MM.1S (cell line): ENCODE measurements around the gene ZNF280B.

Source experiments
- DNase-seq: peaks from one replicate; pipeline ENCODE4 v3.0.0-alpha.2; 2015
- H2AFZ ChIP-seq: fragments of 300-600 bp; sonication (generic); 2 replicates; pipeline ENCODE4 v1.6.0; 2016; ENCODE audit warnings: antibody characterized with exemption, low read length
- H3F3A ChIP-seq: fragments of 300-600 bp; sonication (generic); 2 replicates; pipeline ENCODE4 v1.6.1; 2016; ENCODE audit warnings: mild to moderate bottlenecking, antibody characterized with exemption, low read length, moderate library complexity, mixed read lengths; ENCODE audit not compliant: insufficient read depth
- H3K27ac ChIP-seq: fragments of 300-600 bp; sonication (generic); 2 replicates; pipeline ENCODE4 v1.5.1; 2016; ENCODE audit warnings: mild to moderate bottlenecking, low read length
- H3K27me3 ChIP-seq: fragments of 300-600 bp; sonication (generic); replicated peaks from 2 replicates; pipeline ENCODE4 v1.6.0; 2016; ENCODE audit warnings: low read length; ENCODE audit not compliant: insufficient read depth
- H3K36me3 ChIP-seq: fragments of 300-600 bp; sonication (generic); replicated peaks from 2 replicates; pipeline ENCODE4 v1.6.1; 2016; ENCODE audit warnings: mild to moderate bottlenecking, low read length, mixed read lengths; ENCODE audit not compliant: insufficient read depth
- H3K4me1 ChIP-seq: fragments of 300-600 bp; sonication (generic); 2 replicates; pipeline ENCODE4 v1.6.1; 2016; ENCODE audit warnings: low read length, mixed read lengths
- H3K4me2 ChIP-seq: fragments of 300-600 bp; sonication (generic); 2 replicates; pipeline ENCODE4 v1.6.0; 2016; ENCODE audit warnings: low read depth, low read length
- H3K4me3 ChIP-seq: fragments of 300-600 bp; sonication (generic); 2 replicates; pipeline ENCODE4 v1.5.1; 2016; ENCODE audit warnings: low read length, mixed read lengths
- H3K79me2 ChIP-seq: fragments of 300-600 bp; sonication (generic); 2 replicates; pipeline ENCODE4 v1.6.1; 2016; ENCODE audit warnings: mixed run types, low read length, mixed read lengths
- H3K9ac ChIP-seq: fragments of 300-600 bp; sonication (generic); 2 replicates; pipeline ENCODE4 v1.6.1; 2016; ENCODE audit warnings: low read length, mixed read lengths
- H3K9me2 ChIP-seq: fragments of 300-600 bp; sonication (generic); replicated peaks from 2 replicates; pipeline ENCODE4 v1.6.1; 2016; ENCODE audit warnings: mild to moderate bottlenecking, low read length, mixed read lengths; ENCODE audit not compliant: insufficient read depth
- H3K9me3 ChIP-seq: fragments of 300-600 bp; sonication (generic); replicated peaks from 2 replicates; pipeline ENCODE4 v1.6.1; 2016; ENCODE audit warnings: mild to moderate bottlenecking, low read length, mixed read lengths; ENCODE audit not compliant: insufficient read depth
- H4K20me1 ChIP-seq: fragments of 300-600 bp; sonication (generic); 2 replicates; pipeline ENCODE4 v1.6.1; 2016; ENCODE audit warnings: mild to moderate bottlenecking, low read length, moderate library complexity, mixed read lengths; ENCODE audit not compliant: insufficient read depth
- EZH2 ChIP-seq: fragments of 300-600 bp; sonication (generic); optimal IDR thresholded peaks from 2 replicates; pipeline ENCODE3; 2017; ENCODE audit warnings: low read depth, mild to moderate bottlenecking, antibody characterized with exemption, low read length, mixed read lengths
- EZH2phosphoT487 ChIP-seq: fragments of 300-600 bp; sonication (generic); IDR thresholded peaks from 2 replicates; pipeline ENCODE4 v1.6.1; 2018; ENCODE audit warnings: antibody characterized with exemption, low read length
- TF ChIP-seq, protein P1 (sequence below): fragments of 300-600 bp; sonication (generic); IDR thresholded peaks from 2 replicates; pipeline ENCODE4 v1.5.1; 2016; ENCODE audit warnings: antibody characterized with exemption, low read length, mixed read lengths

The ZNF280B gene

DNA sequence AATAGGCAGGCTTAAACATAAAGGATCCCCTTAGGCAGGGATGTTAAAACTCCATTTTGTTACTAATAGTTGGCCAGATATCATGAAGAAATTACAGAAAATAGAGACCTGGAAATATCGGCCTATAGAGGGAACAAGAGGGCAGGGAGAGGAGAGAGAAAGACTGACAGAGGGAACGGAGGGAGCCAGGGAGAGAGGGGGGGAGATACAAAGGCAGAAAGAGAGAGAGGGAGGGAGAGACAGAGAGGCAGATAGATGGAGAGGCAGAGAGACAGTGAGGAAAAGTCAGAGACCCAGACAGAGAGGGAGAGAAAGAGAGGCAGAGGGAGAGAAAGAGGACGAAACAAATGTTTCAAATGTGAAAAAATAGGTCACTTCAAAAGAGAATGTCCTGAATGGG lies 53.5 kb downstream of the ZNF280B start:
- Histone ChIP-seq H2AFZ (no peak overlapping the region), H3K9me2 (no peaks in the 10 kb centered on the region), H3K27ac (no peak overlapping the region), H3K4me3 (no peak overlapping the region), H3K79me2 (no peaks in the 10 kb centered on the region), H3K4me2 (no peak overlapping the region), H3K9ac (no peak overlapping the region), H3K9me3 (no peaks in the 10 kb centered on the region), H3K4me1 (peaks cover 9% of the 10 kb centered on the region), H3K36me3 (no peaks in the 10 kb centered on the region), H4K20me1 (no peaks in the 10 kb centered on the region), H3K27me3 (no peaks in the 10 kb centered on the region), H3F3A (no peaks in the 10 kb centered on the region)
- TF ChIP-seq, protein P1, sequence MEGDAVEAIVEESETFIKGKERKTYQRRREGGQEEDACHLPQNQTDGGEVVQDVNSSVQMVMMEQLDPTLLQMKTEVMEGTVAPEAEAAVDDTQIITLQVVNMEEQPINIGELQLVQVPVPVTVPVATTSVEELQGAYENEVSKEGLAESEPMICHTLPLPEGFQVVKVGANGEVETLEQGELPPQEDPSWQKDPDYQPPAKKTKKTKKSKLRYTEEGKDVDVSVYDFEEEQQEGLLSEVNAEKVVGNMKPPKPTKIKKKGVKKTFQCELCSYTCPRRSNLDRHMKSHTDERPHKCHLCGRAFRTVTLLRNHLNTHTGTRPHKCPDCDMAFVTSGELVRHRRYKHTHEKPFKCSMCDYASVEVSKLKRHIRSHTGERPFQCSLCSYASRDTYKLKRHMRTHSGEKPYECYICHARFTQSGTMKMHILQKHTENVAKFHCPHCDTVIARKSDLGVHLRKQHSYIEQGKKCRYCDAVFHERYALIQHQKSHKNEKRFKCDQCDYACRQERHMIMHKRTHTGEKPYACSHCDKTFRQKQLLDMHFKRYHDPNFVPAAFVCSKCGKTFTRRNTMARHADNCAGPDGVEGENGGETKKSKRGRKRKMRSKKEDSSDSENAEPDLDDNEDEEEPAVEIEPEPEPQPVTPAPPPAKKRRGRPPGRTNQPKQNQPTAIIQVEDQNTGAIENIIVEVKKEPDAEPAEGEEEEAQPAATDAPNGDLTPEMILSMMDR: no peak
- no peak for TF ChIP-seq EZH2phosphoT487
- no peak for TF ChIP-seq EZH2
- DNase-seq: no peak

DNA sequence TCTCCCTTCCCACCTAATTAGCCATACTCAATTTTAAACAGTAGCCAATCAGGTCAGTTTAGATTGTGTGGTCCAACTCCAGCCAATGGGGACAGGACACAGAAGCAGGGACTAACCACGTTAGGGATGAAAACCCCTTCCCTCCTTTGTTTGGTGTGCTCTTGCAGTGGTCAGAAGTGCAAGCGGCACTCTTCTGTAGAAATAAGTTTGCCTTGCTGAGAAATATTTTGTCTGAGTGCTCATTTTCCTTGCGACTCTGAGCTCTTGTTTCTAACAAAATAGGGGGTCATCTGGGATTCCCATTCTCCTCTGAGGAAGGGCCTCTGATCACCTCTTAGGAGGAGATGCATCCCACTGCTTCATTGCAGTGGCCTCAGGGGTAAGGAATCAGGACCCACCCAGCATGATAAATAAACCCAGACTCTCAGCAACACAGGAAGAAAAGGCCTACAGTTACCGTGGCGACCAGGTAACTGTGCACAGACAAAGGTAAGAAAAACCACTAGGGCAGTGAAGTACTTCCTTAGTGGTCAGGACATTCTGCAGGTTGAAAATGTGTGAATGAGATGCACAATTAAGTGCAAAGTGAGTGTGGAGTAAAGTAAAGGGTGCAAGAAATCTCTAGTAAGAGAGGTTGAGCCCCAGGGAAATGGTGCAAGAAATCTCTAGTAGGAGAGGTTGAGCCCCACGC lies 55.4 kb downstream of the ZNF280B start:
- H3K4me3 ChIP-seq: no peak overlapping the region
- H3K4me2 ChIP-seq: no peak overlapping the region
- H3K27me3 ChIP-seq: no peaks in the 10 kb centered on the region
- no peak overlapping the region for H3K27ac ChIP-seq
- no peaks in the 10 kb centered on the region for H4K20me1 ChIP-seq
- H3K79me2 ChIP-seq: no peaks in the 10 kb centered on the region
- peaks cover 15% of the 10 kb centered on the region for H3K4me1 ChIP-seq
- no peaks in the 10 kb centered on the region; the same call in 1 of the 2 replicates for H3F3A ChIP-seq
- H3K9me3 ChIP-seq: no peaks in the 10 kb centered on the region
- TF ChIP-seq EZH2 (no peak), EZH2phosphoT487 (no peak)
- TF ChIP-seq, protein P1: no peak
- no peaks in the 10 kb centered on the region for H3K36me3 ChIP-seq
- DNase-seq: peak; percentile 16
- H2AFZ ChIP-seq: no peak overlapping the region
- H3K9ac ChIP-seq: no peak overlapping the region
- H3K9me2 ChIP-seq: no peaks in the 10 kb centered on the region

DNA sequence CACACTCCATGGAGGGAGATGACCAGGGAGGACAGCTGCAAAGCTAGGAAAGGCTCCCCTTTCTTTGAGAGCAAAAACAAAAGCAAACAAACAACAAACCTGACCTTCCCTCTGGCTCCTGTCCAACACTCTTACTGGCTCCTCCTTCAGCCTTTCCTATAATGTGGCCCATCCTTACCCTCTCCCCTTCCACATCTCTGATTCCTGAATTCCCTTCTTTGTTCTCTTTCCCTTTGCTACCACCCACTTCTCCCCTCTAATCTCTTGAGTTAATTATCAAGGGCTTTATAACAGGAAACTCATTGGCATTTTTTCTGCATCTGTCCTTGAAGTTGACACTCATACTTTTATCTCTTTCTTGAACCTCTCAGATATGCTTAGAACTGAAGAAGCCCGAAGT lies 56.3 kb downstream of the ZNF280B start:
- no peaks in the 10 kb centered on the region for H3K27me3 ChIP-seq
- H3K4me2 ChIP-seq: no peak overlapping the region
- TF ChIP-seq EZH2: no peak
- TF ChIP-seq, protein P1: no peak
- no peak for TF ChIP-seq EZH2phosphoT487

More for the DNA sequence above, 56.3 kb downstream of the ZNF280B start:
- H3F3A ChIP-seq: no peaks in the 10 kb centered on the region; the same call in 1 of the 2 replicates
- no peaks in the 10 kb centered on the region for H3K9me2 ChIP-seq
- no peaks in the 10 kb centered on the region for H3K9me3 ChIP-seq
- peaks cover 15% of the 10 kb centered on the region for H3K4me1 ChIP-seq
- no peak overlapping the region for H3K27ac ChIP-seq
- no peaks in the 10 kb centered on the region for H3K79me2 ChIP-seq
- no peak overlapping the region for H3K9ac ChIP-seq
- no peaks in the 10 kb centered on the region for H3K36me3 ChIP-seq
- H4K20me1 ChIP-seq: no peaks in the 10 kb centered on the region
- H3K4me3 ChIP-seq: no peak overlapping the region
- H2AFZ ChIP-seq: no peak overlapping the region
- no peak for DNase-seq
